Epithelial cell of proximal tubule (primary cell): ENCODE measurements around the gene CPT1B. TPM values are rescaled to one million over a fixed set of nuclear protein-coding genes. Genes with fewer than 3 reads are reported as not detected.

ENCODE experiments used
- DNase-seq: peaks from one replicate; pipeline ENCODE4 v3.0.0-alpha.2; 2011; ENCODE audit warnings: low read depth
- H3K4me3 ChIP-seq: 2 replicates; pipeline ENCODE4 v1.5.1; 2011; ENCODE audit warnings: low read depth, mild to moderate bottlenecking, low read length
- CTCF ChIP-seq: conservative IDR thresholded peaks from 2 replicates; pipeline ENCODE4 v1.5.1; 2012; ENCODE audit warnings: low read depth, mild to moderate bottlenecking, low read length
- total RNA-seq: library from RNA; depleted of rRNA; stranded (reverse); fragments of >200 nt; gene quantifications from 2 replicates; pipeline ENCODE4 v1.2.3, GENCODE V29; 2015

The CPT1B gene
- total RNA-seq, 1 donor from 2014 or later: 4.0 TPM

DNA sequence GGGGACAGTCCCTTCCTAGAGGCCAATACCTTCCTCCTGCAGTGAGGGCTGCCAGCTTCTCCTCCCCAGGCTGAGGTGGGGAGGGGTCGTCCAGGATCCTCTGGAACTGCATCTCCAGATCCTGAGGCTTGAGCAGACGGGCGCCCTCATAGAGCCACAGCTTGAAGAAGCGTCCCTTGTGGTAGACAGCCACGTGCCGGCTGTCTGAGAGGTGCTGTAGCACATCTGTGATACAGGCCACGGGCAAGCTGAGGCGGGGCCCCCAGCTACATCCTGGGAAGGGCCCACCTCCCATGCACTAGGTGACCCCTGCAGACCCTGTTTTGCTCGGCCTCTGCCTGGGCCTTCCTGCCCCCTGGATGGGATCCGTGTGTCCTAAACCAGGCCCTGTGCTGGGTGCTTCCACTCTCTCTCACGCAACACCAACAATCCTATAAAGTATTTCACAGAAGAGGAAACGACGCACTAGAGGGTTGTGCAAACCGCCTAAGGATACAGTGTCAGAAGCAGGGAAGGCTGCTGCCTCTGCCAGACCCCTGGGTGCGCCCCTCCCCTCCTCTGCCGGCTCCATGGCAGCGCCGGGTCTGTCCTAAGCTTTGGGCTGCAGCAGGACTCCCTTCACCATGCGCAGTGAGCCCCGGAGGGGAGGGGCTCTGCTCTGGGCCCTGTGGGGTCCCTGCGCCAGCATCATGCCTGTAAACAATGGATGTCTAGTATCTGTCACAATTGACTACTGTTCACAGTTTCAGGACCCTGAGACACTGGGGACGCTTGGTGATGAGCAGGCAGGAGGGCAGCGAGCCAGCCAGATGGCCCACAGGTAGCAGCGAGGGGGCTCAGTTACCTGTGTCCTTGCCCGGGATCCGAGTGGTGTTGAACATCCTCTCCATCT, 4.5 kb downstream of the CPT1B start:
- no peak for TF ChIP-seq CTCF
- H3K4me3 ChIP-seq: no peak overlapping the region

DNA sequence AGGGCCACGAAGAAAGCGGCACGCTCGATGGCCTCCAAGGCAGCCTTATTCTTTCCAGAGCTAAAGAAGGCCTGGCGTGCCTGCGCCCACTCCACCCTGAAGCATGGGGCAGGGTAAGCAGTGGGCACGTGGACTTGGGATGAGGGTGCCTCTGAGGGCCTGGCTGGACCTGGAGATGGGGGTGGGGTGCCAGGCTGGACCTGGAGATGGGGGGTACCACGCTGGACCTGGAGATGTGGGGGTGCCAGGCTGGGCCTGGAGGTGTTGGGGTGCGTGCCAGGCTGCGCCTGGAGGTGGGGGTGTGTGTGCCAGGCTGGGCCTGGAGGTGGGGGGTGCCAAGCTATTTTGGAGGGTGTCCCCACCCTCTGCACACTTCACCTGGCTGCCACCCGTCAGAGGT, 5.3 kb downstream of the CPT1B start:
- no peak for TF ChIP-seq CTCF
- H3K4me3 ChIP-seq: no peak overlapping the region
- no peak for DNase-seq

More for the DNA sequence above, 4.5 kb downstream of the CPT1B start:
- no peak for DNase-seq

- H3K4me3 ChIP-seq: no peak overlapping the region
- no peak for DNase-seq
- TF ChIP-seq CTCF: no peak
Measured at GRCh38 chr22:50571264-50572175, 6.7 kb downstream of the CPT1B start.

- no peak overlapping the region for H3K4me3 ChIP-seq
- TF ChIP-seq CTCF: no peak
- DNase-seq: no peak
Measured at GRCh38 chr22:50570861-50571260, 7.4 kb downstream of the CPT1B start.

DNA sequence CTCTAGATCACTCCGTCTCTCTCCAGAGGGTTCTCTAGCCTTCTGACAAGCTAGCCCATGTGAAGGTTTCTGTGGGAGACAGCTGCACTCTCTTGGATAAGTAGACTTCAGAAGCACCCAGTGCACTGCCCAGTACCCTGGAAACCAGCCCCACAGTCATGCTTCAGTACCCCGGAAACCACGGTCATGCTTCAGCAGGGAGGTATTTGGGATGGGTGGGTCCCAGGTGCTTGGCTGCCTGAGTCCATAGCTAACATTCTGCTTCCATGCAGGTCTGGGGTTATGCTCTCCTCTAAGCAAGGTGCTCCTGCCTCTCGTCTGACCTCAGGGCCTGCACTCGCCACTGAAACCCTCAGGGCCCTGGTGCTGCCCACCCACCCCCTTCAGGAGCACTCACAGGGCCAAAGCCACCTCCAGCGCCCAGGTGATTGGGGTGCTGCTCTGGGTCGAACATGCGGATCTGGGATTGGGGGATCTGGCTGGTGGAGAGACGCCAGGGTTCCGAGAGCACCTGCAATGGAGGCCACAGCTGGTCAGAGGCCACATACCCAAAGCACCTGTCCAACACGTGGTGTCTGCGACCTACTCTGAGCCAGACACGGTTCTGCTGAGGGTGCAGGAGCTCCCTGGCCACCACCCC, 8.2 kb downstream of the CPT1B start:
- no peak for TF ChIP-seq CTCF
- H3K4me3 ChIP-seq: no peak overlapping the region
- no peak for DNase-seq

GRCh38 chr22:50569041-50569459, 9.2 kb downstream of the CPT1B start:
- no peak for DNase-seq
- TF ChIP-seq CTCF: no peak
- no peak overlapping the region for H3K4me3 ChIP-seq
